ENCODE measurements around the gene MMP14.
A peak's percentile ranks its signal among the peaks of the same experiment; 100 is the strongest.
"Not testable (repeated sequence)": the region's sequence is repeated elsewhere in the genome, so short reads cannot be mapped to it uniquely, and the experiment has no call there.

MMP14 gene

DNA sequence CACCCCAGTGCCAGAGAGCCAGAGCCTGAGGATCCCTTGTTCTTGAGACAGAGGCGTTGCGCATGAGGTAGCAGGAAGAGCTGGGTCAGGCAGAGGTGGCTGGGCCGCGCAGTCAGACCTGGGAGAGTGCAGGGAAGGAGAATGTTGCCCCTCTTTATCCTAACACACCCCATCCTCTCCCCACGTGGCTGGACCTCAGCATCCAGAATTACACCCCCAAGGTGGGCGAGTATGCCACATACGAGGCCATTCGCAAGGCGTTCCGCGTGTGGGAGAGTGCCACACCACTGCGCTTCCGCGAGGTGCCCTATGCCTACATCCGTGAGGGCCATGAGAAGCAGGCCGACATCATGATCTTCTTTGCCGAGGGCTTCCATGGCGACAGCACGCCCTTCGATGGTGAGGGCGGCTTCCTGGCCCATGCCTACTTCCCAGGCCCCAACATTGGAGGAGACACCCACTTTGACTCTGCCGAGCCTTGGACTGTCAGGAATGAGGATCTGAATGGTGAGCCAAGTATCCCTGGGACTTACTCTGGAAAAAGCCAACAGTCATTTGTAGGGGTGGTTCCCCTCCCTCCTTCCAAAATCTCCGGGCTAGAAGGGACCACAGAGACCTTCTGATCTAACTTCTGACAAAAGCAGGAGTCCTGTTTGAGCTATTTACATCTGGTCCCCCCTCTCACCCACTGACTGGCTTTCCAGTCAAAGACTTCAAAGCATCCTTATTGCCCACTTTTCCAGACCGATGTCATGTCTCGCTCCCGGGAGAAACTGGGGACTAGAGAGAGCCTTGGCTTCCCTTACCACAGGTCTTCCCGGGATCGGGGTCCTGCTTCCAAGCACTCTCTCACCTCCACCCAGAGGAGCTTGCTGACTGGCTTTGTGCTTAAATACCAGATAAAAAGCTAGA is 6.1 kb downstream of the MMP14 start:
- DNase-seq: no peak

DNA sequence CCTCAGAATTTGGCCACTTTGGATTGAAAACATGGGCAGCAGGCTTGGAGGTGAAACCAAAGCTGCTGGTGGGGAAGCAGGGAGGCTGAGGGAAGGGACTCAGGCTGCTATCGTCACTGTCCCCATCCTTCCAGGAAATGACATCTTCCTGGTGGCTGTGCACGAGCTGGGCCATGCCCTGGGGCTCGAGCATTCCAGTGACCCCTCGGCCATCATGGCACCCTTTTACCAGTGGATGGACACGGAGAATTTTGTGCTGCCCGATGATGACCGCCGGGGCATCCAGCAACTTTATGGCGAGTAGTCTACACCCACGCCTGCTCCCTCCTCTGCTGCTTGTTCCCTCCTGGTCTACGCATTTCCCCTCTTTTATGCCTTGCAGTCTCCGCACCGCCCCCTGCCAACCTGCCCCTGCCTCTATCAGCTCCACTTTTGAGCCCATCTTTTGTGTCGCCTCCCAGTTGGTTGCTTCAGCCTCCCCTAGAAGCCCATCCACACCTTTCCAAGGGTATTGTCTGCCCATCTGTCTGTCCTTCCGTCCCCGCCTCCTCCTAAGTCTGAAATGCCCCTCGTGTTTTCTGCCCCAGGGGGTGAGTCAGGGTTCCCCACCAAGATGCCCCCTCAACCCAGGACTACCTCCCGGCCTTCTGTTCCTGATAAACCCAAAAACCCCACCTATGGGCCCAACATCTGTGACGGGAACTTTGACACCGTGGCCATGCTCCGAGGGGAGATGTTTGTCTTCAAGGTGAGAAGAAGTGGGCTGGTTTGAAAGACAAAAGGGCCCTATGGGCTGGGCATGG is 6.9 kb downstream of the MMP14 start:
- no peak for DNase-seq

DNA sequence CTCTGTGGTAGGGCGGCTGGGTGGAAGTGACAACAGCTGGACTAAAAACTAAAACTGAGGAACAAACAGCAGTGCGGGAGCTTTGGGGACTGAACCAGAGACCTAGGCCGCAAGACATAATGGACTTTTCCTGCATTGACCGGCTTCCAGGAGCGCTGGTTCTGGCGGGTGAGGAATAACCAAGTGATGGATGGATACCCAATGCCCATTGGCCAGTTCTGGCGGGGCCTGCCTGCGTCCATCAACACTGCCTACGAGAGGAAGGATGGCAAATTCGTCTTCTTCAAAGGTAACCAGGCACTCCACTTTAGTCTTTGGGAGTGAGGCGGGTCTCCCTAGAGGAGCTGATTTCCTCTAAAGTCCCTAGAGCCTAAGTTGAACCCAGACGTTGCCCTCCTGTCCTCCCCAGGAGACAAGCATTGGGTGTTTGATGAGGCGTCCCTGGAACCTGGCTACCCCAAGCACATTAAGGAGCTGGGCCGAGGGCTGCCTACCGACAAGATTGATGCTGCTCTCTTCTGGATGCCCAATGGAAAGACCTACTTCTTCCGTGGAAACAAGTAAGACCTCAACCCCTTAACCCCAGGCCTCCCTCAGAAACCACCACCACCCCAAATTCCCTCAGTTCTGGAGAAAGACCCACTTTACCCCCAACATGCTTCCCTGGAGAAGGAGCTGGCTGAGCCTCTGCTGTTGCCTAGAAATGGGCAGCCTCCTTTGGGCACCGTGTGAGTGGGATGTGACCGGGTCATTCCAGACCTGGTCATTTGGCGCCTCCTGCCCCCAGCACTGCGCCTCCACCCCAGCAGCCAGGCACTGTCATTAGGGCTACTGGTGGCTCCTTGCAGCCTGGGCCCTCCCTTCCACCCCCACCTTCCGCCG is 8.1 kb downstream of the MMP14 start:
- DNase-seq: no peak

DNA sequence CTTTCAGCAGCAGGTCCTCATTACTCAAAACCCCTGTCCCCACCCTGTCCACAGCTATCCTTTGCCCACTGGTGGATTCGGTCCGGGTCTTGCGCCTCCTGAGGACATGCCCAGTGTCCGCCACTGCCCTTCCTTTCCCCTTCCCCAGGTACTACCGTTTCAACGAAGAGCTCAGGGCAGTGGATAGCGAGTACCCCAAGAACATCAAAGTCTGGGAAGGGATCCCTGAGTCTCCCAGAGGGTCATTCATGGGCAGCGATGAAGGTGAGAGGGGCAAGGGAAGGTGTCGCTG is 8.7 kb downstream of the MMP14 start:
- no peak for DNase-seq

DNA sequence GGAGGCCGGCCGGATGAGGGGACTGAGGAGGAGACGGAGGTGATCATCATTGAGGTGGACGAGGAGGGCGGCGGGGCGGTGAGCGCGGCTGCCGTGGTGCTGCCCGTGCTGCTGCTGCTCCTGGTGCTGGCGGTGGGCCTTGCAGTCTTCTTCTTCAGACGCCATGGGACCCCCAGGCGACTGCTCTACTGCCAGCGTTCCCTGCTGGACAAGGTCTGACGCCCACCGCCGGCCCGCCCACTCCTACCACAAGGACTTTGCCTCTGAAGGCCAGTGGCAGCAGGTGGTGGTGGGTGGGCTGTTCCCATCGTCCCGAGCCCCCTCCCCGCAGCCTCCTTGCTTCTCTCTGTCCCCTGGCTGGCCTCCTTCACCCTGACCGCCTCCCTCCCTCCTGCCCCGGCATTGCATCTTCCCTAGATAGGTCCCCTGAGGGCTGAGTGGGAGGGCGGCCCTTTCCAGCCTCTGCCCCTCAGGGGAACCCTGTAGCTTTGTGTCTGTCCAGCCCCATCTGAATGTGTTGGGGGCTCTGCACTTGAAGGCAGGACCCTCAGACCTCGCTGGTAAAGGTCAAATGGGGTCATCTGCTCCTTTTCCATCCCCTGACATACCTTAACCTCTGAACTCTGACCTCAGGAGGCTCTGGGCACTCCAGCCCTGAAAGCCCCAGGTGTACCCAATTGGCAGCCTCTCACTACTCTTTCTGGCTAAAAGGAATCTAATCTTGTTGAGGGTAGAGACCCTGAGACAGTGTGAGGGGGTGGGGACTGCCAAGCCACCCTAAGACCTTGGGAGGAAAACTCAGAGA is 9.6 kb downstream of the MMP14 start:
- DNase-seq: no peak

DNA sequence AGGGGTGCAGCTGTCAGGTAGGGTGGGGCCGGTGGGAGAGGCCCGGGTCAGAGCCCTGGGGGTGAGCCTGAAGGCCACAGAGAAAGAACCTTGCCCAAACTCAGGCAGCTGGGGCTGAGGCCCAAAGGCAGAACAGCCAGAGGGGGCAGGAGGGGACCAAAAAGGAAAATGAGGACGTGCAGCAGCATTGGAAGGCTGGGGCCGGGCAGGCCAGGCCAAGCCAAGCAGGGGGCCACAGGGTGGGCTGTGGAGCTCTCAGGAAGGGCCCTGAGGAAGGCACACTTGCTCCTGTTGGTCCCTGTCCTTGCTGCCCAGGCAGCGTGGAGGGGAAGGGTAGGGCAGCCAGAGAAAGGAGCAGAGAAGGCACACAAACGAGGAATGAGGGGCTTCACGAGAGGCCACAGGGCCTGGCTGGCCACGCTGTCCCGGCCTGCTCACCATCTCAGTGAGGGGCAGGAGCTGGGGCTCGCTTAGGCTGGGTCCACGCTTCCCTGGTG is 10.5 kb downstream of the MMP14 start:
- no peak for DNase-seq

DNA sequence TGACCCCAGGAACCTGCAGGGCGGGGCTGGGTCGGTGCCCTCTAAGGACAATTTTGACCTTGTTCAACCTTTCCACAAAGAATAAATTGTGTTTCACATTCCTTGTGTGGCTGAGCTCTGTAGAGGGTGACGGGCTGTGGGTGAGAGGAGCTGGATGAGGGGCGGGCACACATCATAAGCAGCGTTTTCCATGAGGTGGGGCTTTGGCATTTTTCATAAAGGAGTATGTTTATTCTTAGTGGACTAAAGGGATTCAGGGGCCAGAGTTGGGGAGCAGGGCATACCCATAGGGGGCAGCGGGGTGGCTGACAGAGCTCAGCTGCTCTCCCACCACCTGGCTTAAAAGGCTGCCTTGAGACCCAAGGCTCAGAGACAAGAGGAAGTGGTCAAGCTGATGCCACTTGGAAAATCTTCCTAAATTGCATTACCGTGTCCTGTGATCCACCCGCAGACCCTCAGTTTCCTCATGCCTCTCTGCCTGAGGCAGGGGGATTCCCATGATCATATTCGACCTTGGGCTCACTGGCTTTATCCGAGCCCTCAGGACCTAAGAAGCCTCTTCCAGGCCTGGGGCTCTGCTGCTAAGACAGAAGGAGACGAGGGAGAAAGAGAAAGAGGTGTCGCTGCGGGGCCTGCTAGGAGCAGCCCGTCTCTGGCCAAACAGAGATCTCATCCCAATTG is 11.4 kb downstream of the MMP14 start:
- peak; percentile 58 for DNase-seq

DNA sequence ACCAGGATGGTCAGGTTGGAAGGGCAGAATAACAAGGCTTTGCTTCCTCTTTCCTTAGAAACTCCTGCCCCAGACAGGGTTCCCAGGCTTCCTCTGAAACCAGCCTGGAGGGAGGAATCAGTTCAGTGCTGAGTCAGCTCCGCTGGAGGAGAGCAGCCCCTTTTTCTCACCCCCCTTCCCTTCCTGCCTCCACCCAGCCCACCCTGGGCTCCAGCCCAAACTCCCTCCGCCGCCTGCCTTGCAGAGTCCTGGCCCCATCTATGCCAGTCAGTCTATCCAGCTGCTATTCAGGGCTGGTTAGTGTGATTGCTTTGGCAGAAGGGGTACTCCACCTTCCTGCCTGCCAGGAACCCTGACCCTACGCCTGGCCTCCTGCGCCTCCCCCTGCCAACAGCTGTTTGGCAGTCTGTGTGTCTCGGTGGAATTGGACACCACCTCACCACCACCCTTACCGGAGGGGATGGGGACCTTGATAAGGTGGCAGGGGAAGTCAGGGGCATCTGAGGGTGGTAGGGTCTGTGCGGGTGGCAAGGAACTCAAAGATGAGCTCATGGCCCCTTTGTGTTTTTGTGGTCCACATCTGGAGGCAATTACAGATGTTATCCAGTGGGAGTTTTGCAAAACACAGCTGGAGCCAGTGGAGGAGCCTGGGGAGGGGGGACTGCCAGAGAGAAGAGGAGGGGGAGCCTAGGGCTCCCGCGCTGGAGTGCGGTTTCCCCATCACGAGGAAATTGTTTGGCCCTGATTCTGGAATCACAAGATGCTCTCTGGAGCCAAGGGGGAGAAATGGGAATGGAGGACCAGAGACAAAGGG is 12.2 kb downstream of the MMP14 start:
- peak; percentile 94 for DNase-seq

DNA sequence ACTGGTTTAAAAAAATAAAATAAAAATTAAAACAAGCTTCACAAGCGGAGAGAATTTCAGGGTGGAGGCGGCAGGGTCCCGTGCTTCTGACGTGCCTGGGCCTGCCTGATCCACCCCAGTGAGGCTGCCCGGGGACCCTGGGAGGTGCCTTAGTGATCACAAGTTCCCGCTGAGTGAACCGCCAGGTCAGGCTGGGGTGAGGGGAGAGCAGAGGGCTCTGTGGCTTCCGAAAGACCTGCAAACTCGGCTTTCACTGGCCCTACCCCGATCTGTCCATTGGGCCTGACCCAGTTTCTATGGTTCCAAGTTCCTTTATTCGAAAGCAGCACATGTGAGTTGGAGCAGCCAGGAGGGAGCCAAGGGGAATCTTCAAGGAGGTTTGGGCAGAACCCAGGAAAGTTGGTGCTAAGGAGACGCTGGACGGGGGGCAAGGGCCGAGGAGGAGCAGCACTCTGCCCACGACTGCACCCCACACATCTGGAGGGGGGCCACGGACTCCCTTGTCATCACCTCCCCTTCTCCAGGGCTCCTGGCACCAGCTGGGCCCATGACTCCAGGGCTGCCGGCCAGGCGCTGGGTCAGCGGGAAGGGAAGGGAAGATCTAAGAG is 12.9 kb downstream of the MMP14 start:
- peak; percentile 86 for DNase-seq

DNA sequence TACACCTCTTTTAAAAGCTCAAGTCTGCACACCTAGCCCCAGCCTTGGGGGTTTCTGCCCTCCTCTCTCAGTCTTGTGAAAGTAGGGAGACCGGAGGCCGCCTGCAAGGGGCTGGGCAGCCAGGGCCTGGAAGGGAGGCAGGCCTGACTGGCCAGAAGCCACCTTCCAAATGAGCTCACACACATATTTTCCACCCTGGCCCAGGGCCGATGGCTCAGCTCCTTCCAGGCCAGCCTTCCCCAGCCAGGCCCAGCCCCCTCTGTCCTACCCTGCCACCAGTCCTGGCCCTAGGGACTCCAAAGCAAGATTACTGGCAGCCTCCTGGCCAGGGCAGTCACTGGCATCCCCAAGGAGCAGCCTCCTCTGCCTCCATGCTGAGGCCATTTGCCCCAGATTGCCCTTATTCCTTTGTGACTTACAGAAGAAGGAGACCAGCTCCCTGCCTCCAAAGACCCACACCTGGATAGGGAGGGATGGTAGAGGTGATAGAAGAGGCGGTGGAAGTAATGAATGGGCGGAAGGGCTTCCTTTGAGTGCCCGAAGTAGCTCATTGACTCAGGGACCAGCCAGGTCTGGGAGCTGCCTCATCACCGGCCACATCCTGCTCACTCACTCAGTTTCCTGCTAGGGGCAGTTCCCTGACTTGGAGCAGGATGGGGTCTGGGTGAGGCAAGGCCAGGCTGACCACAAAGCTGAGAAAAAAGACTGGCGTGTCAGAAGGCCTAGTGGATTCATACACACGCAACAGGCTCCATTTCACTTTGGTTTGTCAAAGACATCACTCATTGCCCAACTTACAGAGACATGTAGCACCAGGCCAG is 14.8 kb downstream of the MMP14 start:
- peak; percentile 93 for DNase-seq

DNA sequence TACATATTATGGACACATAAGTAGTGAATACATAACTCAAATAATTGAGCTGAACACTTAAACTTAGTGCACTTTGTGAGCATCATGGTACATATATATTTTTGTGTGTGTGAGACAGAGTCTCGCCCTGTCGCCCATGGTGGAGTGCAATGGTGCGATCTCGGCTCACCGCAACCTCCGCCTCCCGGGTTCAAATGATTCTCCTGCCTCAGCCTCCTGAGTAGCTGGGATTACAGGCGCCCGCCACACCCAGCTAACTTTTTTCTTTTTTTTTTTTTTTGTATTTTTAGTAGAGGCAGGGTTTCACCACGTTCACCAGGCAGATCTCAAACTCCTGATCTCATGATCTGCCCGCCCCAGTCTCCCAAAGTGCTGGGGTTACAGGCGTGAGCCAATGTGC is 15.8 kb downstream of the MMP14 start:
- DNase-seq: not testable (repeated sequence)

DNA sequence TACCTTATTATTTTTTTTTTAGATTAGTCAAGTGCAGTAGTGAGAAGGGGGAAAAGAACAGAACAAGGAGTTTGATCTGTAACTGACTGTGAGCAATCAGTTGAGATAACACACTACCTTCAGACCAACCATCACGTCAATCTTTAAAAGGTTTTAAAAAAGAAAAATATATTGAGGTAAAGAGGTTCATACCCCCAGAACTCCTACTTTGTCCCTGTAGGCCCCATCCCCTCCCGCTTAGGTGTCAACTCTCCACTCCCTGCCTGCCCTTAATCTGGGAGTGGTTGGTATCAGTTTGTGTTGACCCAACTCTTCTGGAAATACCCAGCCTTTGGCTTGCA is 16.2 kb downstream of the MMP14 start:
- DNase-seq: no peak

DNA sequence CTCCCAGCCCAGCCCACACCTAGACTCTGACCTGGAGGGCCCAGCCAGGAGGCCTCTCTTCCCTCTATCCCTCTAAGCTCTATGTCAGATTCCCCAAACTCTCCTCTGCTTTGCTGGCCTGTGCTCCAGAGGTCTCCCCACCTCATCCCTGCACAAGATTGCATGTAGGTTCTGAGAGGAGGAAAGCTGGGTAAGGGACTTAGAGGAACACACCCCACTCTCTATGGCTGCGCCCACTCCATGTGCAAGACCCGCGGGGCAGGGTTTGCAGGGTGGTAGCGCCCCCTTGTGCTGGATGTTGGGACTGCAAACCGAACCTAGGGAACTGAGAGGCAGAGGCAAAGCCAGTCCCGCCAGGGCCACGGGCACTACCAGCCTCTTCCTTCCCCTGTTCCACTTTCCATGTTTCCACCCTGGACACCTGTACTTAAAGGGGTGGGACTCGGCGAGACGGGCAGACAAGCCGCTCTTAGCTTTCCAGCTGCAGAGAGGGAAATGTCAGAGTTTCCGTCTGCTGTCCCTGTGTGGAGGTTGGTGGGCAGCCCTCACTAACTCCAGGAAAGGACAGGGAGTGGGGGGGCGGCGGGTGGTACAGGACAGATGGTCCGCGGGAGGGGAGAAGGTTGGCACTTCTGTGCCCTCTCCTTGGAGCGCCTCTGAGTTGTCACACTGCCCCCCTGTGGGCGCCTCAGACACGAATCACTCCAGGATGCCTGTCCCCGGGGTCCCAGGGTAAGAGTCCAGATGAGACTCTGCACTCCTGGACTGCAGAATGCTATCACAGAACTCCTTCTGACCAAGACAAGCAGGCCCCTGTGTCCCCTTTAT is 16.8 kb downstream of the MMP14 start:
- DNase-seq: peak; percentile 98

DNA sequence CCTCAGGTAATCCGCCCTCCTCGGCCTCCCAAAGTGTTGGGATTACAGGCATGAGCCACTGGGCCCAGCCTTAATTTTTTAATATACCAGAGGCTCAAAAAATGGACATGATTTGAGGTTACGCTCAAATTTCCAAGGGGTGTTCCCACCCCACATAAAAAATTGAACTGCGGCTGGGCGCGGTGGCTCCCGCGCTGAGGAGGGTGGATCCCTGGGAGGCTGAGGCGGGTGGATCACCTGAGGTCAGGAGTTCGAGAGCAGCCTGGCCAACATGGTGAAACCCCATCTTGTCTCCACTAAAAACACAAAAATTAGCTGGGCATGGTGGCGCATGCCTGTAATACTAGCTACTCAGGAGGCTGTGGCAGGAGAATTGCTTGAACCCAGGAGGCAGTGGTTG is 17.9 kb downstream of the MMP14 start:
- DNase-seq: not testable (repeated sequence)

DNA sequence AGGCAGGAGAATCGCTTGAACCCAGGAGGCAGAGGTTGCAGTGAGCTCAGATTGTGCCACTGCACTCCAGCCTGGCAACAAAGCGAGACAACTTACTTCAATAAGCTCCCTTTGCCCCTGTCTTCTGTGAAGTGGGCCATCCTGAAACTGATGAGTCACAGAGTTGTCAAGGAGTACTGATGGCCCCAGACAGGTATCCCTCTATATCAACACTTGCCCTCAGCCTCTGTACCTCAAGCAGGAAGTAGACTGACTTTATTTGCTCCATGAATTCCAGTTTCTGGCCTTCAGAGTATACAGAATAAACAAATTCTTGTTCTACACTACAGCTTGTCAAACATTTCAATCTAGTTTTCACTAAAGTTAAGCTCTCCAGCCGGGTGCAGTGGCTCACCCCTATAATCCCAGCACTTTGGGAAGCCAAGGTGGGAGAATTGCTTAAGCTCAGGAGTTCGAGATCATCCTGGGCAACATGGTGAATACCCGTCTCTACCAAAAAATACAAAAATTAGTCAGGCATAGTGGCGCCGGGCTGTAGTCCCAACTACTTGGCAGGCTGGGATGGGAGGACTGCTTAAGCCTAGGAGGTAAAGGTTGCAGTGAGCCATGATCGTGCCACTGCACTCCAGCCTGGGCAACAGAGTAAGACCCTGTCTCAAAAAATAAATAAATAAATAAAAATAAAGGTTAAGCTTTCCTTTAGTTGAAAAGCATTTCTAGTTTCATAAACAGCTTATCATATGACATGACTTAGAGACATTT is 18.8 kb downstream of the MMP14 start:
- DNase-seq: no peak

DNA sequence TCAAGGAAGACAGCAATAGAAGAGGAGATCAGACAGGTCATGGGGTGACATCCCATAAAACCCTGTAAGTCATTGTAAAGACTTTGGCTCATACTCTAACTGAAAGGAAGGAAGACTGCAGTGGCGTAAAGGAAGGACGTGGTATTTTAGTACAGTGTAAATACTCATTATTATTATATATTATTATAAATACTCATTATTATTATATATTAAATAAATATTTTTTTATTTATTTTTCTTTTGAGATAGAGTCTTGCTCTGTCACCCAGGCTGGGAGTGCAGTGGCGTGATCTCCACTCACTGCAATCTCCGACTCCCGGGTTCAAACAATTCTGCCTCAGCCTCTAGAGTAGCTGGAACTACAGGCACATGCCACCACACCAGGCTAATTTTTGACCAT is 20.0 kb downstream of the MMP14 start:
- DNase-seq: no peak

DNA sequence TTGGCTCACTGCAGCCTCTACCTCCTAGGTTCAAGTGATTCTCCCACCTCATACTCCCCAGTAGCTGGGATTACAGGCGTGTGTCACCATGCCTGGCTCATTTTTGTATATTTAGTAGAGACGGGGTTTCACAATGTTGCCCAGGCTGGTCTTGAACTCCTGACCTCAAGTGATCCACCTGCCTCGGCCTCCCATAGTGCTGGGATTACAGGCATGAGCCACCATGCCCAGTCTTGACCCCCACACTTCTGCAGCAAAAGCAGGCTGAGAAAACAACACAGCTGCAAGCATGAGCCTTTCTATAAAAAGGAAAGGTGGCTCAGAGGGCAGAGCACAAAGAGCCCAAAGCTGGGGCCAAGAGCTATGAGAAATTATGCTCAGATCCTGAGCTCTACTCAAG is 24.0 kb downstream of the MMP14 start:
- DNase-seq: not testable (repeated sequence)

DNA sequence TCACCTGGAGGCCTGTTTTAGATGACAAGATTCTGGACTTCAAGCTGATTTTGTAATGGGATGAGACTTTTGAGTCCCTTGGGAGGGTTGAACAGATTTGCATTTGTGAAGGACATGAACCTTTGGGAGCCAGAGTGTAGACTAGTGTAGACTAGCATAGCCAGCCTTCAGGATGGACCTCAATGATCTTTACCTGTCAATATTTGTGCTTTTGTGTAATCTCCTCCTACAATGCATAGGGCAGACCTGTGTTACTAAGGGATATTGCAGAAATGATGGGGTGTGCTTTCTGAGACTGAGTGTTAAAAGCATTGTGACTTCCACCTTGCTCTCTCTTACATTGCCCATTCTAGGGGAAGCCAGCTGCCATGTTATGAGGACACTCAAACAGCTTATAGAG is 25.3 kb downstream of the MMP14 start:
- no peak for DNase-seq
